ENCODE measurements around the gene KDM2A.

Gene KDM2A

GRCh38 chr11:67268081-67268961 is 149.3 kb downstream of the KDM2A start:
- H3K36me3 ChIP-seq (ENCODE audit: control insufficient read depth in 2 of 2, insufficient read depth in 1 of 2, low read length in 2 of 2) = peaks cover 0 to 51% of the 10 kb centered on the region in 2 experiments; a peak in 1 of 3 replicates
- H3K9me3 ChIP-seq (ENCODE audit: control insufficient read depth, insufficient read depth, low read depth, low read length) = no peaks in the 10 kb centered on the region
- H3K4me1 ChIP-seq (ENCODE audit: control insufficient read depth, insufficient read depth, low read length) = no peaks in the 10 kb centered on the region
- ChIA-PET POLR2A (interaction anchor here (0.9 to 1.0 kb wide), 3 partner anchors 21 to 49 kb away, joined by 3 read pairs; partner anchors contain the start of gene ANKRD13D), CTCF (interaction anchor here (1.1 to 3.1 kb wide), 4 partner anchors 9 to 89 kb away, joined by 3 to 13 read pairs (median 4); no protein-coding TSS in a partner anchor)
- TF ChIP-seq ZNF621 (tag by site-specific recombination; IDR thresholded peaks at IDR 0.05) (no peak), ZNF664 (tag by site-specific recombination; IDR thresholded peaks at IDR 0.05) (peak; percentile 88)
- H3K27ac ChIP-seq (ENCODE audit: extremely low read depth, low read depth, low read length) = no peak overlapping the region
- H3K4me3 ChIP-seq (ENCODE audit: low read depth, low read length) = no peak overlapping the region

GRCh38 chr11:67268962-67269268 is 149.9 kb downstream of the KDM2A start:
- Histone ChIP-seq H3K9me3 (ENCODE audit: control insufficient read depth, insufficient read depth, low read depth, low read length) (no peaks in the 10 kb centered on the region), H3K4me1 (ENCODE audit: control insufficient read depth, insufficient read depth, low read length) (no peaks in the 10 kb centered on the region), H3K4me3 (ENCODE audit: low read depth, low read length) (no peak overlapping the region), H3K36me3 (ENCODE audit: control insufficient read depth in 2 of 2, insufficient read depth in 1 of 2, low read length in 2 of 2) (peaks cover 0 to 51% of the 10 kb centered on the region in 2 experiments; a peak in 1 of 3 replicates), H3K27ac (ENCODE audit: extremely low read depth, low read depth, low read length) (no peak overlapping the region)
- ChIA-PET CTCF (interaction anchor here (0.7 to 3.1 kb wide), 2 partner anchors 49 to 87 kb away, joined by 6 to 13 read pairs; no protein-coding TSS in a partner anchor), POLR2A (interaction anchor here (0.6 kb wide), 1 partner anchor 74 kb away, joined by 3 read pairs; no protein-coding TSS in a partner anchor)
- no peak for TF ChIP-seq ZNF621 (tag by site-specific recombination; IDR thresholded peaks at IDR 0.05)
- TF ChIP-seq FEZF1 (tag by site-specific recombination; IDR thresholded peaks at IDR 0.05) = no peak
- no peak for TF ChIP-seq PATZ1 (tag by site-specific recombination; IDR thresholded peaks at IDR 0.05)
- TF ChIP-seq OSR2 (tag by site-specific recombination; IDR thresholded peaks at IDR 0.05) = no peak
- no peak for TF ChIP-seq ZNF558 (tag by site-specific recombination; IDR thresholded peaks at IDR 0.05)
- TF ChIP-seq TSHZ1 (tag by site-specific recombination; IDR thresholded peaks at IDR 0.05; ENCODE audit: borderline replicate concordance) = no peak
- TF ChIP-seq ZNF223 (tag by site-specific recombination; IDR thresholded peaks at IDR 0.05) = no peak
- no peak for TF ChIP-seq YY2 (tag by site-specific recombination; IDR thresholded peaks at IDR 0.05)
- TF ChIP-seq ZNF16 (tag by site-specific recombination; IDR thresholded peaks at IDR 0.05; ENCODE audit: low read depth) = no peak
- TF ChIP-seq MYNN (tag by site-specific recombination; IDR thresholded peaks at IDR 0.05; ENCODE audit: borderline replicate concordance) = no peak
- TF ChIP-seq ZNF138 (tag by site-specific recombination; IDR thresholded peaks at IDR 0.05; ENCODE audit: borderline replicate concordance) = no peak
- TF ChIP-seq ZNF623 (tag by site-specific recombination; IDR thresholded peaks at IDR 0.05) = no peak
- no peak for TF ChIP-seq BCL11A (tag by site-specific recombination; IDR thresholded peaks at IDR 0.05; ENCODE audit: low read depth)
- no peak for TF ChIP-seq KLF7 (tag by site-specific recombination; IDR thresholded peaks at IDR 0.05; ENCODE audit: borderline replicate concordance)
